HepG2 (cell line): Measurements from ENCODE around the gene IGLL1. TPM values are rescaled to one million over a fixed set of nuclear protein-coding genes. Genes with fewer than 3 reads are reported as not detected.

Experiments used
- ATAC-seq: fragments of 200-7000 bp; cut with Tn5 transposase; 3 replicates; pipeline ENCODE4 v1.9.1; 2020; ENCODE audit warnings: mild to moderate bottlenecking, moderate library complexity
- BruUV-seq: library from RNA; stranded (reverse); fragments of 400-500 nt; replicated peaks from 2 replicates; lab custom pipeline; 2021; lab: Mats Ljungman, UMichigan
- CTCF ChIA-PET: fragments of 300-600 bp; formaldehyde crosslinking; extraction: SDS; loops from one replicate; lab custom pipeline; 2021; ENCODE audit warnings: low total read pairs, inconsistent platforms, low intra/inter-chr PET ratio; lab: Yijun Ruan, JAX
- POLR2A ChIA-PET: fragments of 350-600 bp; sonication (Branson Sonifier 250); formaldehyde crosslinking; loops from one replicate; lab custom pipeline; 2020; ENCODE audit warnings: antibody characterized with exemption, inconsistent platforms; lab: Yijun Ruan, JAX
- DNase-seq: peaks from one replicate; pipeline ENCODE4 v3.0.0-alpha.2; 2015; ENCODE audit warnings: low spot score
- FAIRE-seq: peaks from 3 replicates; lab custom pipeline; 2011; peaks lifted over from hg19 to GRCh38; lab: Jason Lieb, UNC
- H2AFZ ChIP-seq: one replicate; pipeline ENCODE4 v1.6.1; 2011; ENCODE audit warnings: low read length, inconsistent platforms
- H3K27ac ChIP-seq: fragments of 300-600 bp; 3 replicates; pipeline ENCODE4 v1.8.0; 2011; ENCODE audit warnings: mixed run types, mild to moderate bottlenecking, mixed read lengths, low read length, inconsistent platforms; ENCODE audit not compliant: insufficient read depth; ENCODE audit errors: extremely low read length
- H3K27me3 ChIP-seq, 2 experiments: fragments of 200-600 bp in 1 of 2; 2 replicates in 1 of 2; 3 replicates in 1 of 2; pipeline versions ENCODE4 v1.6.0 to v1.8.0; 2011; ENCODE audit warnings: low read length in 2 of 2, mild to moderate bottlenecking in 2 of 2, moderate library complexity in 2 of 2, inconsistent platforms in 1 of 2; ENCODE audit not compliant: insufficient read depth in 2 of 2, control insufficient read depth in 1 of 2
- H3K36me3 ChIP-seq, 2 experiments: fragments of 200-600 bp in 1 of 2; replicated peaks in 1 of 2; 2 replicates in 1 of 2; 3 replicates in 1 of 2; pipeline versions ENCODE4 v1.5.1 to v1.8.0; 2011; ENCODE audit warnings: low read length in 2 of 2, inconsistent platforms in 1 of 2; ENCODE audit not compliant: insufficient read depth in 2 of 2, control insufficient read depth in 1 of 2
- H3K4me1 ChIP-seq: 2 replicates; pipeline ENCODE4 v1.5.1; 2012; ENCODE audit warnings: low read length, inconsistent platforms; ENCODE audit not compliant: insufficient read depth
- H3K4me2 ChIP-seq: 2 replicates; pipeline ENCODE4 v1.6.0; 2011; ENCODE audit warnings: low read depth, low read length, inconsistent platforms
- H3K4me3 ChIP-seq, 3 experiments: fragments of 200-600 bp in 1 of 3; sonication (generic), shearing (Covaris generic) in 1 of 3; replicated peaks in 1 of 3; 2 replicates each; pipeline ENCODE4 v1.5.1; 2011 to 2016; ENCODE audit warnings: low read length in 3 of 3, inconsistent platforms in 2 of 3, low read depth in 2 of 3, mild to moderate bottlenecking in 2 of 3, control low read depth in 1 of 3, mixed read lengths in 1 of 3; ENCODE audit not compliant: insufficient read depth in 1 of 3
- H3K79me2 ChIP-seq: one replicate; pipeline ENCODE4 v1.6.1; 2011; ENCODE audit warnings: low read length, inconsistent platforms; ENCODE audit not compliant: insufficient read depth
- H3K9ac ChIP-seq: 2 replicates; pipeline ENCODE4 v1.6.0; 2011; ENCODE audit warnings: mild to moderate bottlenecking, low read depth, low read length, inconsistent platforms; ENCODE audit not compliant: insufficient read depth
- H3K9me3 ChIP-seq: 2 replicates; pipeline ENCODE4 v1.5.1; 2012; ENCODE audit warnings: mild to moderate bottlenecking, low read length
- H4K20me1 ChIP-seq: 2 replicates; pipeline ENCODE4 v1.6.0; 2011; ENCODE audit warnings: inconsistent platforms, mild to moderate bottlenecking, low read length, moderate library complexity; ENCODE audit not compliant: insufficient read depth
- HMGXB4 ChIP-seq, 2 experiments: sonication (generic) in 1 of 2; formaldehyde crosslinking in 1 of 2; IDR thresholded peaks; 2 replicates each; pipeline versions ENCODE4 v1.4.0 to v1.6.1; 2018 to 2020; ENCODE audit warnings: missing genetic modification reagents in 2 of 2, borderline replicate concordance in 1 of 2, low read depth in 1 of 2, mild to moderate bottlenecking in 1 of 2, missing biosample characterization in 1 of 2
- MEIS2 ChIP-seq: sonication (generic); formaldehyde crosslinking; IDR thresholded peaks from 2 replicates; pipeline ENCODE4 v1.9.0; 2021; ENCODE audit warnings: mild to moderate bottlenecking, missing genetic modification reagents
- MIER2 ChIP-seq: IDR thresholded peaks from 2 replicates; pipeline ENCODE4 v1.6.1; 2016; ENCODE audit warnings: missing biosample characterization, missing genetic modification reagents
- SKIL ChIP-seq: sonication (generic); formaldehyde crosslinking; IDR thresholded peaks from 2 replicates; pipeline ENCODE4 v1.8.0; 2022; ENCODE audit warnings: missing genetic modification reagents, mild to moderate bottlenecking, moderate library complexity, borderline replicate concordance
- TBP ChIP-seq: sonication (generic); formaldehyde crosslinking; IDR thresholded peaks from 2 replicates; pipeline ENCODE4 v1.5.0; 2020; ENCODE audit warnings: missing genetic modification reagents
- ZNF234 ChIP-seq: sonication (generic); formaldehyde crosslinking; conservative IDR thresholded peaks from 2 replicates; pipeline ENCODE4 v1.5.1; 2020; ENCODE audit warnings: mild to moderate bottlenecking, missing genetic modification reagents
- ZNF333 ChIP-seq: sonication (generic); formaldehyde crosslinking; IDR thresholded peaks from 2 replicates; pipeline ENCODE4 v1.4.0; 2020; ENCODE audit warnings: mild to moderate bottlenecking, missing genetic modification reagents, borderline replicate concordance
- ZNF503 ChIP-seq: sonication (generic); formaldehyde crosslinking; IDR thresholded peaks from 2 replicates; pipeline ENCODE4 v1.4.0; 2020; ENCODE audit warnings: missing genetic modification reagents
- ZNF691 ChIP-seq: sonication (generic); formaldehyde crosslinking; IDR thresholded peaks from 2 replicates; pipeline ENCODE4 v1.4.0; 2020; ENCODE audit warnings: missing genetic modification reagents, low read depth, mild to moderate bottlenecking, borderline replicate concordance
- WGBS: methylation state at CpG from one replicate; pipeline ENCODE4 v1.1.6; 2017; ENCODE audit warnings: low lambda C conversion rate; 5-methylcytosine and 5-hydroxymethylcytosine counted together
- in situ Hi-C: cut with HindIII; loops from 2 replicates; pipeline ENCODE4 v1.10.0; 2017; ENCODE audit warnings: low pct_unique_long_range_greater_than_20kb; ENCODE audit not compliant: extremely low pct_ligation_motif_present
- intact Hi-C: fragments of 100-400 bp; cut with micrococcal nuclease; formaldehyde crosslinking; loops from one replicate; pipeline ENCODE4 v1.10.0; 2022; ENCODE audit not compliant: unreplicated experiment
- polyA plus RNA-seq, 8 experiments: library from polyadenylated mRNA; depleted of rRNA in 3 of 8; stranded (reverse) in 7 of 8; unstranded in 1 of 8; fragments of >200 nt; fragmentation: Illumina TruSeq in 4 of 8; extraction: Trizol in 4 of 8; gene quantifications; 2 replicates each; pipeline versions ENCODE4 v1.2.1 to v1.2.3, GENCODE V29; 2011 to 2016; ENCODE audit warnings: low read depth in 4 of 8, missing spikeins in 1 of 8, mixed read lengths in 1 of 8; ENCODE audit not compliant: insufficient read depth in 1 of 8
- total RNA-seq, 5 experiments: library from RNA; depleted of rRNA; stranded (reverse); fragments of >200 nt; fragmentation: Illumina TruSeq; extraction: Trizol; gene quantifications; 2 replicates each; pipeline ENCODE4 v1.2.3, GENCODE V29; 2016; ENCODE audit warnings: low read depth in 1 of 5
- TF ChIP-seq, protein P1 (sequence below): sonication (generic); formaldehyde crosslinking; IDR thresholded peaks from 2 replicates; pipeline ENCODE4 v1.4.0; 2020; ENCODE audit warnings: missing genetic modification reagents

IGLL1 gene
- total and polyA plus RNA-seq, 2 of the 13 experiments (the other 11 are each of a cell fraction or from before 2014, with no cell fraction given), result not detected

DNA sequence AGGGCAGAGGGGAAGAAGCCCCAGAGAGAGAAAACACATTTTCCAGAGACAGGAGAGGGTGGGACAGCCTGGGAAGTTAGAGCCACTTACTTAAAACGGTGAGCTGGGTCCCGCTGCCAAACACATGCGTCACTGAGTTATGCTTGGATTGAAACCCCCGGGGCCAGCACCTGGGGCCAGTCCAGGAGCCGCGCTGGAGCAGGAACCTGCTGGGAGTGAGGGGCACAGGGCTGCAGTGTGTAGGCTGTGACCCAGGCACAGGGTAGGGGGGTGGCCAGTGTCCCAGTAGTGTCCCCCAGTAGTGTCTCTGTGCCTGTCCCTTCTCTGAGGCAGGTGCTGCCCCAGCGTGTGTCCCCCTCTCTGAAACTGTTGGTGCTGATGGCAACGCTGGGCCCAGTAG is 5.2 kb downstream of the IGLL1 start:
- POLR2A ChIA-PET, result no interaction called here
- DNase-seq, result no peak

More for the DNA sequence above, 5.2 kb downstream of the IGLL1 start:
- no peak overlapping the region for H3K27ac ChIP-seq
- no peak overlapping the region for H3K4me2 ChIP-seq
- intact Hi-C loops (no loop called here), in situ Hi-C loops (loop anchor here (25.0 kb wide), 2 partner anchors 88 to 413 kb away; no protein-coding TSS in a partner anchor)
- no TSS peak for BruUV-seq
- H3K4me3 ChIP-seq, result no peak overlapping the region
- FAIRE-seq, result no peak
- ATAC-seq, result no peak; the same call in 2 of the 3 replicates
- H3K79me2 ChIP-seq, result no peaks in the 10 kb centered on the region
- CTCF ChIA-PET, result no interaction called here
- WGBS, result 57% methylated on average over 6 of the region's 8 CpGs
- H3K9me3 ChIP-seq, result no peaks in the 10 kb centered on the region
- no peak overlapping the region for H3K9ac ChIP-seq
- no peaks in the 10 kb centered on the region for H3K36me3 ChIP-seq
- H3K27me3 ChIP-seq, result peaks cover 5 to 11% of the 10 kb centered on the region in 2 experiments; a peak in 3 of 5 replicates
- no peaks in the 10 kb centered on the region for H3K4me1 ChIP-seq
- no peaks in the 10 kb centered on the region for H4K20me1 ChIP-seq
- TF ChIP-seq SKIL (no peak), MEIS2 (CRISPR knock-in tag) (no peak), MIER2 (CRISPR knock-in tag) (no peak), ZNF691 (CRISPR knock-in tag) (no peak), ZNF503 (CRISPR knock-in tag) (no peak), HMGXB4 (CRISPR knock-in tag; IDR thresholded peaks at IDR 0.05; ENCODE audit: borderline replicate concordance in 1 of 2, low read depth in 1 of 2) (no peak), ZNF333 (CRISPR knock-in tag) (no peak), ZNF234 (CRISPR knock-in tag) (no peak), TBP (CRISPR knock-in tag) (no peak)
- TF ChIP-seq, protein P1, sequence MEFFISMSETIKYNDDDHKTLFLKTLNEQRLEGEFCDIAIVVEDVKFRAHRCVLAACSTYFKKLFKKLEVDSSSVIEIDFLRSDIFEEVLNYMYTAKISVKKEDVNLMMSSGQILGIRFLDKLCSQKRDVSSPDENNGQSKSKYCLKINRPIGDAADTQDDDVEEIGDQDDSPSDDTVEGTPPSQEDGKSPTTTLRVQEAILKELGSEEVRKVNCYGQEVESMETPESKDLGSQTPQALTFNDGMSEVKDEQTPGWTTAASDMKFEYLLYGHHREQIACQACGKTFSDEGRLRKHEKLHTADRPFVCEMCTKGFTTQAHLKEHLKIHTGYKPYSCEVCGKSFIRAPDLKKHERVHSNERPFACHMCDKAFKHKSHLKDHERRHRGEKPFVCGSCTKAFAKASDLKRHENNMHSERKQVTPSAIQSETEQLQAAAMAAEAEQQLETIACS (CRISPR knock-in tag), result no peak
- no peak overlapping the region for H2AFZ ChIP-seq
